ENCODE data around the gene NDUFB8.

NDUFB8 gene

DNA sequence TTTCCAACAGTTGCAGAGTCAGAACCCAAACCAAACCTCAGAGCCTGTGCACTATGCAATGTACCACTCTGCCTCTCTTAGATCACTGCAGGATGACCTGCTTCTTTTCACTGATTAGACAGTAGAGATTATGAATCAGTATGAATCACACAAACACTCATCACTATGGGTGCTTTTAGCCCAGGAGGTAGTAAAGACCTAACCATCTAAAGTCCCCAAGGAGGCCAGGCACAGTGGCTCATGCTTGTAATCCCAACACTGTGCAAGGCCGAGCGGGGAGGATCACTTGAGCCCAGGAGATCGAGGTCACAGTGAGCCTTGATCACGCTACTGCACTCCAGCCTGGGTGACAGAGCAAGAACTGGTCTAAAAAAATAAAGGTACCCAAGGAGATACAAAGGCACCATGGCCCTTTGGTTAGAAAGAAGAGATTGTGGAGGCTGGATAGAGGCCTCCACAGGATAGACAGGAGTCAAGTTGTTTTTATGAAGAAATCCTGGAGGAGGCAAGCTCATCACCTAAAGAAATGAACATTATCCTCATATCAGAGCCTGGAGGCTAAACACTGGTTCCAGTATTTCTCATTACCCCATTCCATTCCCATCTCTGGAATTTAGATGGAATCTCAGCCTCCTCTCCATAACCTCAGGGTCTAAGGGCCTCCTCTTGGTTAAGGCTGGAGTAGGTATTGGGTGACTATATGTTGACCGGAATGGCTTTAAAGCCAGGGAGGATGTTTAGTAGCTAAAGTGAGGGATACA is 22.9 kb downstream of the NDUFB8 start:
- no peak for DNase-seq (ENCODE audit: low read depth)

- no peak for DNase-seq (ENCODE audit: low read depth)
Measured at GRCh38 chr10:100505164-100505563, 24.5 kb downstream of the NDUFB8 start.

DNA sequence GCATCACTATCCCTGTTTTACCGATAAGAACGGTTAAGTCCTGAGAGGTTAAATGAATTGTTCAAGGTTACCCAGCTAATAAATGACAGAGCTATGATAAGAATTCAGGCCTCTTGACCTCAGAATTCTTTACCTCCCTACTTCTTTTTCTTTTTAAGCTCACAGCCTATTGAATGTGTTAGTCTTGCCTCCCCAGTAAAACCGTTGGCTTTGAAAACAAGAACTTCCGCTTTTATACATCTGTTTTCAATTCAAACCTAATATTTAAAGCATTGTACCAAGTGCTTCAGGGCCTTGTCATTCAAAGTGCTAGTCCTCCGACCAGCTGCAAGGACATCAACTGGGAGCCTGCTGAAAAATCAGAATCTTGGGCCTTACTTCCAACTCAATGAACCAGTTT is 25.6 kb downstream of the NDUFB8 start:
- DNase-seq (ENCODE audit: low read depth): no peak

GRCh38 chr10:100502926-100503494 is 26.7 kb downstream of the NDUFB8 start:
- DNase-seq (ENCODE audit: low read depth): no peak

GRCh38 chr10:100501423-100501822 is 28.2 kb downstream of the NDUFB8 start:
- DNase-seq (ENCODE audit: low read depth): no peak

DNA sequence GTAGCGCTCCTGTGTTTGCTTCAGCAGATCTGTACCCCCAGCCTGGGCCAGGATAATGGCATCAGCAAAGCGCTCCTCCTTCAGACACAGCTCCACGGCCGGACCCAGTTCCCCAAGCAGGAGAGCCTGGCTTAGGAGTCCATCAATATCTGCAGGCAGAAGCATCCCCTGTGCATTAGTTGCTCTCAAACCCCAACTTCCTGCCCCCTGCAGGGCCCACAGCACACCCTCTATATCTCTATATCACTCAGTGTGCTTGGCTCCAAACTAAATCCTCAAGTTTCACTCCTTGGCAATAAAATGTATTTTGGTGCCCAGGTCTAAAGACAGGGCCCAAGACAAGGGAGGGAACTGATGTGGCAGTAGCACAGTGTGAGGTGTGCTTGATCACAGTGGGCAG is 31.6 kb downstream of the NDUFB8 start:
- DNase-seq (ENCODE audit: low read depth): no peak

DNA sequence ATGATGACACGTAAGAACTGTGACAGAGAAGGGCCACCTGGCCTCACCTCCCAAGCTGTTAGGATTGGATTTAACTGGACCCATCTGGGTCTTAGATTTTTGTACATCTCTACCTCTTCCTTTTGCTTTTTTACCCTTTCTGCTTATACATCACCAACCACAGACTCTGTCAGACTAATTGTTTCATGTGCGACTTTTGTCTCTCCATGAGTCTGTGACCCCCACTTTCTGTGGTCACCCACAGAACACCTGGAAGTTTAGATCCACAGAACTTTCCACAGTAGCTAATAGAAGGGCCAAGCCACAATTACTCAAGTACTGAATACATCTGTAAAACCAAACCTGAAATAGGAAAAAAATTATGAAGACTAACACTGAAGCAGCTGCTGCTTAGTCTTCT is 33.1 kb downstream of the NDUFB8 start:
- no peak for DNase-seq (ENCODE audit: low read depth)

GRCh38 chr10:100490531-100490930 is 39.1 kb downstream of the NDUFB8 start:
- DNase-seq (ENCODE audit: low read depth): no peak

DNA sequence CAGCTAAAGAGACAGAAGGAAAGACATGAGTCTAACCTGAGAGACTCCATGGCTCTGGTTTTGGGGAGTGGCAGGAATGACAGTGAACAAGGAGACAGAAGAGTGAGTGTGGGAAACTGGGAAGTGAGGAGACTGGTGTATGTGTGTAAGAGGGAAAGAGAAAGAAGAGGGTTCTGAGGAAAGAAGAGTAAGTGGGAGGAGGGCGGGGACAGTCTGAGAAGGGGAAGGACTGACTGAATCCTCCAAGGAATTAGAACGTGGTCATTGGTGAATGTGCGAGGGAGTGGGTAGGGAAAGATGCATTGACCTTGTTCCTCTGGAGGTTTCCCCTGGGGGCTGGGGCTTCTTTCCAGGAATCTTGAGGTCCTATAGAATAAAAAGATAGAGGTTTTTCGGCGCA is 40.3 kb downstream of the NDUFB8 start:
- DNase-seq (ENCODE audit: low read depth): no peak

GRCh38 chr10:100487529-100487928 is 42.1 kb downstream of the NDUFB8 start:
- no peak for DNase-seq (ENCODE audit: low read depth)

DNA sequence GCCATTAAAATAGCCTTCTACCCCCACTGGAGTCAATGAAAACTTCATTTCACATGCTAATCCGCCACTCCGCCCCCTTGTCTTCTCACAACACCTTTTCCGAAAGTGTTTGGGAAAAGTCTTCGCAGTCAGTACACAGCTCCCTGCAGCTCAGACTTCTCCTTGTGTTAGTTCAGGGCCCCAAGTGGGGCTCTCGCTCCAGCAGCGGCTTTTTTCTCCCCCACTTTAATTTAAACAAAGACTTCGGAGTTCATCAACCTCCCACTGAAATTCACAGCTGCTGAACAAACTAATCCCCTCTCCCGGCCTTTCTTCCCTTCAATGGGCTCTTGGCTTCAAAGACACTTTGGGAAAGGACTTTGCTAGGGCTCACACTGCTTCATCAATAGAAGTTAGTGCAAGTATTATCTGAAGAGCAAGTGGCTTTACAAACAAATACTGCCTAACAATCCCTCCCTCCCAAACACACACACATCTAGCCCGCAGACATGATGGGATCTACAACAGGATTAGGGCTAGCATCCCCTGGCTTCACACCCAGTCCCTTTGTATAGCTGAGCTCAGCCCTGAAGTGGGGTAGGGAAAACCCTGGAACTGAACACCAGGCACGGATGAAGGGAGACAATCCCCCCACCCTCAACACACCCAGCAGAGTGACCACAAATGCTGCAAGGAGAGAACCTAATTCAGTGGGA is 43.7 kb downstream of the NDUFB8 start:
- DNase-seq (ENCODE audit: low read depth): no peak

DNA sequence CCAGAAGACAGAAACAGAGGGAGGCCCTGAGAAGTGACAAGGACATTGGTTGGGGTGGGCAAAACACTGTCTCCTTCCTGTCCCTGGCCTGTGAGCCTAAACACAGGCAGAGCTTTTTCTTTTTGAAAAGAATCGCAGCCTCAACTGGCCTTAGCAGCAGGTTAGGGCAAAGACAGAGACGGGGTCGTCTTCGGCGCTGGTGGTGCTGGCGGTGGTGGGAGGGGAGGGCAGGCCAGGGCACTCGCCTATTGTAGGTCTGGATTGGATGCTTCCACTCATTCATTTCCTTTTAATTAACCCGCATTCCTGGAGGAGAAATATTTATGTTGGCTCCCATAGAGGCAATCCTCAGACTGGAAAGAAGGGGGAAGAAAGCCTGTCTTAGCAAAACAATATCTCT is 44.3 kb downstream of the NDUFB8 start:
- no peak for DNase-seq (ENCODE audit: low read depth)

DNA sequence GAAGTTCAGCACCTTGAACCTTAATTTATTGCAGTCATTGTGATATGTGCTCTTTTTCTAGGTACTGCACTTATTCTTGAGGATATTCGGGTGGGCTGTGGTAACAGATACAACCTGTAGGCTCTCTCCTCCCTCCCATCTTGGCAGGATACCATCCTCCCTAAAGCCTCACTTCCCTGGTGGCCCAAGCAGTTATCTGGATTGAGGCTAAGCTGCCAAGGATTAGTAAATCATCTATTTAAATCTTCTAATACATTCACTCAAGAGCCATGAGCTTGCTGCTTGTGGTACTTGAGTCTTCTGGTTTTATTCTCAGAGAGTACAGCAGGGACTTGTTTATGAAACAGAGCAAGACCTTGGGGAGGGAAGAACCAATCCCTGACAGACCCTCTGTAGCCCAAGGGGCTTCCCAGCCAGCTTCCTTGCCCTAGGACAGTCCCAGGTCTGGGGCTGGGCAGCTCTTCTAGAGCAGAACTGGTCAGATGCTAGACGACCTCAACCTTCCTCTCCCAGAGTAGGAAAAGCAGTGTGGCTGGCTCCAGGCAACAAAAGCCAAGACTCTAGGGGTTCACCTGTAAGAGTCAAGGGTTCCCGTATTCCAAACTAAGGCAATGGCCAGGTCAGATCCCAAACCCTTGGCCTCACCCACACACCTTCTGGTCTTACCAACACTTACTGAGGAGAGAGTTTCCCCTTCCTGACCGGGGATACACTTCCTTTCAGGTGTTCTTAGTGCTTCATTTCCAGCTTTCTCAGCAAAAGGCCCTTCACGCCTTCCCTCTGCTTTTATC is 45.6 kb downstream of the NDUFB8 start:
- no peak for DNase-seq (ENCODE audit: low read depth)

DNA sequence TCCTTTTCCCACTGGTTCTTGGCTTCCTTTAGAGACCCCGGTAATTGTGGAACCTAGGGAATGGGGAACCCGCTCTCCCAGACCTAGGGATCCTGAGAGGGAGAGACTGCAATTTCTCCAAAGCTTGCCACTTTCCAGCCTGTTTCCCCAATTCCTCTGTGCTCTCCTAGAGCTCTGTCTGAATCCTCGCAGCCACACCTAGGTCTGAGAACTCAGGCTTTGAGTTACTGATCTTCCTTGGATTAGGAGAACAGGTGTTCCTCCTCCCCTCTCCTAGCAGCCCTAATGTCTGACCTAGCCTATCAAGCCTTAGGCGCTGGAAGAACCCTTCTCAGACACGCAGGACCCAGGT is 46.9 kb downstream of the NDUFB8 start:
- no peak for DNase-seq (ENCODE audit: low read depth)

- peak; percentile 48 for DNase-seq (ENCODE audit: low read depth)
Measured at GRCh38 chr10:100482181-100482833, 47.4 kb downstream of the NDUFB8 start.

- DNase-seq (ENCODE audit: low read depth): peak; percentile 78
Measured at GRCh38 chr10:100481462-100482081, 48.1 kb downstream of the NDUFB8 start.

DNA sequence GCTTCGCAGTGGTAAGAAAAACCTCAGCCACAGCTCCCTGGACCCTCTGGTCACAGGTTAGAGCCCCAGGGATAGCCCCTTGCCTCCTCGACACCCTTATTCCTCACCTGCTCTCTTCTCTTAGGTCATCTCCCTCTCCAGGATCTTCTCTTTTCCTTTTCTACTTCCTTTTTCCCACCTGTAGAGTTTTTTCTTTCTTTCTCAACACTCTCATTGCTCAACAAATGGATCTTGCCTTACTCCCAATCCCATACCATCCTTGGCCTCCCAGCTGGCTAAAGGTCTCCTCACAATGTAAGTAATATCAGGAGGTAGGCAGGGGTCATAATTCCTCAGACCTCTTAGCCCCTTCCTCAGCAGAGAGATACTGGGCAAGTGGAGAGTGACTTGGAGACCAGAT is 49.7 kb downstream of the NDUFB8 start:
- no peak for DNase-seq (ENCODE audit: low read depth)

- no peak for DNase-seq (ENCODE audit: low read depth)
Measured at GRCh38 chr10:100479037-100479436, 50.6 kb downstream of the NDUFB8 start.

GRCh38 chr10:100477970-100478369 is 51.7 kb downstream of the NDUFB8 start:
- DNase-seq (ENCODE audit: low read depth): no peak

All from activated T-helper 9 cell treated with anti-CD3 and anti-CD28 coated beads, Interleukin-2, amount 50 U/mL, for 16 hours (primary cell).